A673 (cell line): ENCODE data around the gene MINDY4. TPM values are rescaled to one million over a fixed set of nuclear protein-coding genes. Genes with fewer than 3 reads are reported as not detected.

Experiments used
- BruUV-seq: library from RNA; stranded (reverse); fragments of 400-500 nt; replicated peaks from 2 replicates; lab custom pipeline; 2021; lab: Mats Ljungman, UMichigan
- CTCF ChIA-PET: fragments of 300-600 bp; sonication (Branson Sonifier 250); formaldehyde crosslinking; loops from one replicate; lab custom pipeline; 2022; ENCODE audit warnings: antibody characterized with exemption; lab: Charles Lee
- POLR2A ChIA-PET: fragments of 300-600 bp; sonication (Branson Sonifier 250); formaldehyde crosslinking; loops from one replicate; lab custom pipeline; 2022; ENCODE audit warnings: antibody characterized with exemption; ENCODE audit not compliant: low non-redundant PET; lab: Charles Lee
- DNase-seq: peaks from one replicate; pipeline ENCODE4 v3.0.0-alpha.2; 2015; ENCODE audit warnings: low spot score
- H3K27ac ChIP-seq: fragments of 200-600 bp; sonication (generic); 2 replicates; pipeline ENCODE4 v1.5.1; 2016; ENCODE audit warnings: mixed run types, low read depth, mild to moderate bottlenecking, mixed read lengths, antibody characterized with exemption, low read length; ENCODE audit not compliant: poor library complexity, severe bottlenecking
- H3K27me3 ChIP-seq: fragments of 200-600 bp; sonication (generic); replicated peaks from 2 replicates; pipeline ENCODE4 v1.6.1; 2017; ENCODE audit warnings: mixed run types, low read depth, mild to moderate bottlenecking, mixed read lengths, antibody characterized with exemption, low read length; ENCODE audit not compliant: insufficient read depth, poor library complexity
- H3K36me3 ChIP-seq: fragments of 200-600 bp; sonication (generic); 2 replicates; pipeline ENCODE4 v1.6.1; 2016; ENCODE audit warnings: mixed run types, mild to moderate bottlenecking, mixed read lengths, antibody characterized with exemption, low read length; ENCODE audit not compliant: insufficient read depth, poor library complexity, severe bottlenecking
- H3K4me1 ChIP-seq: fragments of 200-600 bp; sonication (generic); 2 replicates; pipeline ENCODE4 v1.6.1; 2017; ENCODE audit warnings: mixed run types, mild to moderate bottlenecking, mixed read lengths, antibody characterized with exemption, low read length; ENCODE audit not compliant: insufficient read depth, poor library complexity, severe bottlenecking
- H3K4me3 ChIP-seq: fragments of 200-600 bp; sonication (generic); 2 replicates; pipeline ENCODE4 v1.5.1; 2016; ENCODE audit warnings: low read depth, mixed run types, mild to moderate bottlenecking, mixed read lengths, low read length; ENCODE audit not compliant: poor library complexity, severe bottlenecking
- H3K9me3 ChIP-seq: fragments of 200-600 bp; sonication (generic); 2 replicates; pipeline ENCODE4 v1.6.1; 2016; ENCODE audit warnings: mixed run types, low read depth, mild to moderate bottlenecking, mixed read lengths, antibody characterized with exemption, low read length; ENCODE audit not compliant: poor library complexity, severe bottlenecking
- EZH2 ChIP-seq: fragments of 200-600 bp; sonication (generic); IDR thresholded peaks from 2 replicates; pipeline ENCODE4 v1.6.1; 2017; ENCODE audit warnings: borderline replicate concordance, low read depth, mild to moderate bottlenecking, mixed read lengths, antibody characterized with exemption, low read length; ENCODE audit not compliant: poor library complexity, severe bottlenecking
- intact Hi-C: fragments of 100-400 bp; cut with micrococcal nuclease; formaldehyde crosslinking; loops from one replicate; pipeline ENCODE4 v1.10.0; 2022; ENCODE audit not compliant: unreplicated experiment
- total RNA-seq: library from RNA; stranded (reverse); gene quantifications from 2 replicates; pipeline ENCODE4 v1.2.3, GENCODE V29; 2021
- TF ChIP-seq, protein P1 (sequence below): fragments of 300-800, 200-600 bp; sonication (generic); conservative IDR thresholded peaks from 2 replicates; pipeline ENCODE4 v1.5.1; 2017; ENCODE audit warnings: low read depth, mild to moderate bottlenecking, antibody characterized with exemption, low read length, moderate library complexity, mixed read lengths

The MINDY4 gene
- total RNA-seq, 1 experiment from 2014 or later, result 3.8 TPM

DNA sequence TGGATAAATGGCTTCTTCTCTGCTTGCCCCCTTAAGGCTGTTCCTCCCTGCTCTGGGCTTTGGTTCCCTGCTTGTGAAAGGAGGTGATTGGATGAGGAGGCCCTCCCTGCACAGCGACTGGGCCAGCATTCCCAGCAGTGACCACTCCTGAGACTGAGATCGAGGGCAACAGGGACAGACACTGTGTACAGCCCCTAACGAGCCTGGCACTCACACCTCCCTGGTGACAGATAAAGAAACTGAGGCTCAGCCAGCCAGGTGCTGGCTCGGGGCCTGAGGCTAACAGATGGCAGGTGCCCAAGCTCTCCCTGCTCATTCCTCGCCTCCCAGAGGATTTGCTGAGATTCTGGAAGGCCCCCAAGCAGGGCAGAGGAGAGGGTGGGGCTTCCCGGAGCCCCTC is 128.4 kb downstream of the MINDY4 start:
- BruUV-seq, result no TSS peak
- no peak overlapping the region for H3K4me3 ChIP-seq
- TF ChIP-seq, protein P1, sequence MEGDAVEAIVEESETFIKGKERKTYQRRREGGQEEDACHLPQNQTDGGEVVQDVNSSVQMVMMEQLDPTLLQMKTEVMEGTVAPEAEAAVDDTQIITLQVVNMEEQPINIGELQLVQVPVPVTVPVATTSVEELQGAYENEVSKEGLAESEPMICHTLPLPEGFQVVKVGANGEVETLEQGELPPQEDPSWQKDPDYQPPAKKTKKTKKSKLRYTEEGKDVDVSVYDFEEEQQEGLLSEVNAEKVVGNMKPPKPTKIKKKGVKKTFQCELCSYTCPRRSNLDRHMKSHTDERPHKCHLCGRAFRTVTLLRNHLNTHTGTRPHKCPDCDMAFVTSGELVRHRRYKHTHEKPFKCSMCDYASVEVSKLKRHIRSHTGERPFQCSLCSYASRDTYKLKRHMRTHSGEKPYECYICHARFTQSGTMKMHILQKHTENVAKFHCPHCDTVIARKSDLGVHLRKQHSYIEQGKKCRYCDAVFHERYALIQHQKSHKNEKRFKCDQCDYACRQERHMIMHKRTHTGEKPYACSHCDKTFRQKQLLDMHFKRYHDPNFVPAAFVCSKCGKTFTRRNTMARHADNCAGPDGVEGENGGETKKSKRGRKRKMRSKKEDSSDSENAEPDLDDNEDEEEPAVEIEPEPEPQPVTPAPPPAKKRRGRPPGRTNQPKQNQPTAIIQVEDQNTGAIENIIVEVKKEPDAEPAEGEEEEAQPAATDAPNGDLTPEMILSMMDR, result no peak
- no peak for TF ChIP-seq EZH2
- ChIA-PET POLR2A (no interaction called here), CTCF (no interaction called here)
- DNase-seq, result no peak
- no peaks in the 10 kb centered on the region for H3K27me3 ChIP-seq
- intact Hi-C loops, result no loop called here
- no peaks in the 10 kb centered on the region for H3K9me3 ChIP-seq
- no peaks in the 10 kb centered on the region for H3K36me3 ChIP-seq
- H3K27ac ChIP-seq, result no peak overlapping the region
- H3K4me1 ChIP-seq, result peaks cover 14% of the 10 kb centered on the region

DNA sequence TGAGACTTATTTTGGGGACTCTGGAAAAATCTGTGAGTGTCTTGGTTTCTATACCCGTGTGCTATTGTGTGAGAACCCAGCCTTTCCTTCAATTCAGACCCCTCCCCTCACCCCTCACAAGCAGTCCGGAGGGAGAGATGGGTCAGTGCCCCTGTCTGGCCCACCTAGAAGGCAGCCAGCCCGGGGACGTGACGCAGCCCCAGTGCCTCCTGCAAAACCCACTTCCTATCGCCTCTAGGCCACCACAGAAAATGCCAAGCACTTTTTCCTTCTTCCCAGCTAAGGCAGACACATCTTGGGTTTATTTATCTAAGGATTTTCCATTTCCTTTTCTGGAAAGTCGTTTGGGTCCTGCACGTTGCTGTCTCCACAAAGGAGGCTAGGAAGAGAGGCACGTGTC is 128.8 kb downstream of the MINDY4 start:
- H3K36me3 ChIP-seq, result no peaks in the 10 kb centered on the region
- ChIA-PET POLR2A (no interaction called here), CTCF (no interaction called here)
- H3K27ac ChIP-seq, result no peak overlapping the region
- TF ChIP-seq EZH2, result no peak
- TF ChIP-seq, protein P1, result no peak
- no TSS peak for BruUV-seq
- no peaks in the 10 kb centered on the region for H3K9me3 ChIP-seq
- H3K4me3 ChIP-seq, result no peak overlapping the region
- H3K4me1 ChIP-seq, result peaks cover 14% of the 10 kb centered on the region
- no peaks in the 10 kb centered on the region for H3K27me3 ChIP-seq
- intact Hi-C loops, result no loop called here
- no peak for DNase-seq

DNA sequence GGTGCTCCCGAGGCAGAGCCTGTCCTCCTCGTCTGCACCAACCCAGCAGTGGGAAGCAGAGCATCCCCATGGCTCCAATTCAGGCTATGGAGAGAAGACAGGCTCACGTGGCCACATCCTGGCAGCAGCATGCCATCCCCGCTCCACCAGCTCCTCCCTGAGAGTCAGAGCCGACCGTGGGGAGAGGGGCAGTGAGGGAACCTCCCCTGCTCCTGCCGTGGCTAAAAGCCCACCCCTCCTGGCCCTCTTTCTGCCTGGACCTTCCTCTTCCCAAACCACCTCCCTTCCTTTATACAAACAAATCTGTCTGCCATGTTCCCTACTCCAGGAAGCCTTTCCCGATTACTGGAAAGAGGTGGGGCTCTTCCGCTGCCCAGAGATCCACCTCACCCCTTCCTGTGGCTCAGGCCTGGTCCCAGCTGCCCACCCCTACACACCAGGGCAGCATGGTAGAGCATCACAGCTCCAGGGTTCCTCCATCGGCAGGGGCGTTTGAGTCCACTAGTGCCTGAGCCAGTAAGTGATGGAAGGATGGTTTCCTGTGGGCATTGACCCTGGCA is 129.7 kb downstream of the MINDY4 start:
- no peak for DNase-seq
- H3K4me1 ChIP-seq, result peaks cover 9% of the 10 kb centered on the region
- no peaks in the 10 kb centered on the region for H3K9me3 ChIP-seq
- POLR2A ChIA-PET, result no interaction called here
- no TSS peak for BruUV-seq
- no peak for TF ChIP-seq EZH2
- TF ChIP-seq, protein P1, result no peak
- no peaks in the 10 kb centered on the region for H3K36me3 ChIP-seq
- CTCF ChIA-PET, result no interaction called here
- H3K27ac ChIP-seq, result no peak overlapping the region
- no peaks in the 10 kb centered on the region for H3K27me3 ChIP-seq
- no peak overlapping the region for H3K4me3 ChIP-seq
- intact Hi-C loops, result no loop called here
